Suprapubic skin (tissue), 4 donors: ENCODE data around the gene TCF7. TPM values are rescaled to one million over a fixed set of nuclear protein-coding genes. Genes with fewer than 3 reads are reported as not detected.

Experiments used
- DNase-seq, 2 donors: peaks; one replicate each; pipeline ENCODE4 v3.0.0-alpha.2; 2019; ENCODE audit warnings: low spot score in 2 of 2
- H3K27ac ChIP-seq: fragments of 200-600 bp; sonication (generic); one replicate; pipeline ENCODE4 v1.5.1; 2019
- H3K27me3 ChIP-seq: fragments of 200-600 bp; sonication (generic); one replicate; pipeline ENCODE4 v1.5.1; 2019
- H3K36me3 ChIP-seq: fragments of 200-600 bp; sonication (generic); one replicate; pipeline ENCODE4 v1.5.1; 2019
- H3K4me1 ChIP-seq: fragments of 200-600 bp; sonication (generic); one replicate; pipeline ENCODE4 v1.5.1; 2019
- H3K4me3 ChIP-seq: fragments of 200-600 bp; sonication (generic); one replicate; pipeline ENCODE4 v1.5.1; 2019; ENCODE audit warnings: mild to moderate bottlenecking
- H3K9me3 ChIP-seq: fragments of 200-600 bp; sonication (generic); one replicate; pipeline ENCODE4 v1.5.1; 2019
- CTCF ChIP-seq, 2 donors: fragments of 200-600 bp in 1 of 2; fragments of 450-650 bp in 1 of 2; sonication (generic) in 1 of 2; IDR thresholded peaks; one replicate each; pipeline ENCODE4 v1.5.1; 2016 to 2019; ENCODE audit warnings: antibody characterized with exemption in 2 of 2, mild to moderate bottlenecking in 1 of 2, moderate library complexity in 1 of 2
- EP300 ChIP-seq: sonication (generic); formaldehyde crosslinking; IDR thresholded peaks from one replicate; pipeline ENCODE4 v1.6.1; 2017; ENCODE audit warnings: antibody characterized with exemption
- POLR2A ChIP-seq, 2 donors: fragments of 450-650 bp; IDR thresholded peaks; one replicate each; pipeline ENCODE4 v1.6.1; 2017; ENCODE audit warnings: antibody characterized with exemption in 2 of 2, mild to moderate bottlenecking in 2 of 2, moderate library complexity in 2 of 2
- POLR2AphosphoS5 ChIP-seq, 3 donors: sonication (generic); formaldehyde crosslinking; IDR thresholded peaks; one replicate each; pipeline ENCODE4 v1.6.1; 2017; ENCODE audit warnings: antibody characterized with exemption in 3 of 3
- WGBS: methylation state at CpG from one replicate; pipeline ENCODE4 v1.1.5; 2018; 5-methylcytosine and 5-hydroxymethylcytosine counted together
- total RNA-seq, 4 donors: library from RNA; depleted of rRNA; stranded (reverse); fragments of >200 nt; gene quantifications; one replicate each; pipeline ENCODE4 v1.1.0, GENCODE V29; 2016

The TCF7 gene
- total RNA-seq, 4 donors from 2014 or later, result 2.9 to 7.2 (median 4.9) TPM

- DNase-seq, result no peak
- Histone ChIP-seq H3K27ac (peak overlapping the region; percentile 100), H3K9me3 (no peaks in the 10 kb centered on the region), H3K27me3 (no peaks in the 10 kb centered on the region), H3K4me3 (peak overlapping the region; percentile 75), H3K4me1 (peaks cover 50% of the 10 kb centered on the region), H3K36me3 (peaks cover 28% of the 10 kb centered on the region)
- TF ChIP-seq POLR2AphosphoS5 (IDR thresholded peaks at IDR 0.05) (no peak), EP300 (no peak), POLR2A (IDR thresholded peaks at IDR 0.05) (no peak), CTCF (IDR thresholded peaks at IDR 0.05) (no peak)
- 15% methylated on average over 10 of the region's 10 CpGs for WGBS
These were observed 60.7 kb downstream of the TCF7 start for GRCh38 chr5:134174841-134175839.

- H3K4me1 ChIP-seq, result peaks cover 49% of the 10 kb centered on the region
- H3K27me3 ChIP-seq, result no peaks in the 10 kb centered on the region
- H3K9me3 ChIP-seq, result no peaks in the 10 kb centered on the region
- under 1% methylated on average over 22 of the region's 31 CpGs for WGBS
- peaks cover 19% of the 10 kb centered on the region for H3K36me3 ChIP-seq
- peak overlapping the region; percentile 75 for H3K4me3 ChIP-seq
- TF ChIP-seq POLR2AphosphoS5 (IDR thresholded peaks at IDR 0.05) (no peak), EP300 (no peak), POLR2A (IDR thresholded peaks at IDR 0.05) (no peak), CTCF (IDR thresholded peaks at IDR 0.05) (no peak)
- no peak for DNase-seq
- peak overlapping the region; percentile 100 for H3K27ac ChIP-seq
These were observed 61.5 kb downstream of the TCF7 start for GRCh38 chr5:134175921-134176510.

GRCh38 chr5:134176511-134177368 lies 62.3 kb downstream of the TCF7 start, which contains the start of gene SKP1:
Gene SKP1 (minus strand): TSS chr5:134176950. CDS start chr5:134174022, 2,928 bp downstream.
- peaks cover 42% of the 10 kb centered on the region for H3K4me1 ChIP-seq

GRCh38 chr5:134177369-134178095 lies 63.1 kb downstream of the TCF7 start:
- H3K27ac ChIP-seq, result peak overlapping the region; percentile 100
- no peaks in the 10 kb centered on the region for H3K9me3 ChIP-seq
- H3K36me3 ChIP-seq, result peaks cover 9% of the 10 kb centered on the region
- peak overlapping the region; percentile 75 for H3K4me3 ChIP-seq
- 0% methylated on average over 15 of the region's 29 CpGs for WGBS
- no peaks in the 10 kb centered on the region for H3K27me3 ChIP-seq
- peaks cover 36% of the 10 kb centered on the region for H3K4me1 ChIP-seq
- peak in 1 of 2 donors; percentile 74 for DNase-seq
- TF ChIP-seq POLR2AphosphoS5 (IDR thresholded peaks at IDR 0.05) (no peak), POLR2A (IDR thresholded peaks at IDR 0.05) (peak in 1 of 2 donors; percentile 19), CTCF (IDR thresholded peaks at IDR 0.05) (no peak), EP300 (no peak)

More at GRCh38 chr5:134176511-134177368, 62.3 kb downstream of the TCF7 start, which contains the start of gene SKP1:
- H3K27me3 ChIP-seq, result no peaks in the 10 kb centered on the region
- no peaks in the 10 kb centered on the region for H3K9me3 ChIP-seq
- H3K27ac ChIP-seq, result peak within 1 kb of the TSS; percentile 100
- 1% methylated on average over 16 of the region's 92 CpGs for WGBS
- peak; percentile 87 to 90 for DNase-seq
- TF ChIP-seq CTCF (IDR thresholded peaks at IDR 0.05) (no peak), POLR2A (IDR thresholded peaks at IDR 0.05) (peak; percentile 90 to 98), EP300 (no peak), POLR2AphosphoS5 (IDR thresholded peaks at IDR 0.05) (peak; percentile 87 to 94 (median 94))
- peak within 1 kb of the TSS; percentile 75 for H3K4me3 ChIP-seq
- peaks cover 13% of the 10 kb centered on the region for H3K36me3 ChIP-seq
